ENCODE results near the gene BACH2.

DNA sequence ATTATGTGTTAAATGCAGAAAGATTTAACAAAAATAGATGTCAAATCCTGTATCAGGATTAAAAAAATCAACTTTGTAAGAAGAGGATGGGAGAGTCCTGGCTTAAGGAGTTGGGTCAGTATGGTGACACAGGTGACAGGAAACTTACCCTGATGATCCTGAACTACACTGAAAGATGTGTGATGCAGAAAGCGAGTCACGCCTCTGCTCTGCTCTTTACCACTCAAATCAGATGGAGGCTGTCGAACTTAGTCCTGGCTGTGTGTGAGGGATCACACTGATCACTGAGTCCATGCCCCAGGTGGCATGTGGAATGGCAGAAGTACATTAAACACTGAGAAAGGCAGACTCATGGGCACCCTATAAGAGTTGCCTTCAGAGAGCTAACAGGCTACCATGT, 309.5 kb downstream of the BACH2 start:
- TF ChIP-seq POLR2AphosphoS5 (IDR thresholded peaks at IDR 0.05) = no peak
- TF ChIP-seq, protein P1, sequence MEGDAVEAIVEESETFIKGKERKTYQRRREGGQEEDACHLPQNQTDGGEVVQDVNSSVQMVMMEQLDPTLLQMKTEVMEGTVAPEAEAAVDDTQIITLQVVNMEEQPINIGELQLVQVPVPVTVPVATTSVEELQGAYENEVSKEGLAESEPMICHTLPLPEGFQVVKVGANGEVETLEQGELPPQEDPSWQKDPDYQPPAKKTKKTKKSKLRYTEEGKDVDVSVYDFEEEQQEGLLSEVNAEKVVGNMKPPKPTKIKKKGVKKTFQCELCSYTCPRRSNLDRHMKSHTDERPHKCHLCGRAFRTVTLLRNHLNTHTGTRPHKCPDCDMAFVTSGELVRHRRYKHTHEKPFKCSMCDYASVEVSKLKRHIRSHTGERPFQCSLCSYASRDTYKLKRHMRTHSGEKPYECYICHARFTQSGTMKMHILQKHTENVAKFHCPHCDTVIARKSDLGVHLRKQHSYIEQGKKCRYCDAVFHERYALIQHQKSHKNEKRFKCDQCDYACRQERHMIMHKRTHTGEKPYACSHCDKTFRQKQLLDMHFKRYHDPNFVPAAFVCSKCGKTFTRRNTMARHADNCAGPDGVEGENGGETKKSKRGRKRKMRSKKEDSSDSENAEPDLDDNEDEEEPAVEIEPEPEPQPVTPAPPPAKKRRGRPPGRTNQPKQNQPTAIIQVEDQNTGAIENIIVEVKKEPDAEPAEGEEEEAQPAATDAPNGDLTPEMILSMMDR (IDR thresholded peaks at IDR 0.05) = no peak
- TF ChIP-seq POLR2A (IDR thresholded peaks at IDR 0.05) = no peak
- no peak for TF ChIP-seq EP300 (IDR thresholded peaks at IDR 0.05)
